Gastrocnemius medialis (tissue), 4 donors: ENCODE measurements around the gene DYSF.

ENCODE experiments used
- POLR2A ChIP-seq, 2 donors: fragments of 450-650 bp; IDR thresholded peaks; one replicate each; pipeline ENCODE4 v1.6.1; 2017; ENCODE audit warnings: antibody characterized with exemption in 2 of 2, mild to moderate bottlenecking in 2 of 2, moderate library complexity in 2 of 2
- TF ChIP-seq, protein P1 (sequence below), 5 experiments: fragments of 450-650 bp in 3 of 5; fragments of 200-600 bp in 2 of 5; sonication (generic) in 2 of 5; IDR thresholded peaks in 4 of 5; conservative IDR thresholded peaks in 1 of 5; 1 replicate in 4 of 5; 2 replicates in 1 of 5; pipeline ENCODE4 v1.5.1; 2016 to 2019; ENCODE audit warnings: antibody characterized with exemption in 5 of 5, mild to moderate bottlenecking in 3 of 5, moderate library complexity in 3 of 5

DNA sequence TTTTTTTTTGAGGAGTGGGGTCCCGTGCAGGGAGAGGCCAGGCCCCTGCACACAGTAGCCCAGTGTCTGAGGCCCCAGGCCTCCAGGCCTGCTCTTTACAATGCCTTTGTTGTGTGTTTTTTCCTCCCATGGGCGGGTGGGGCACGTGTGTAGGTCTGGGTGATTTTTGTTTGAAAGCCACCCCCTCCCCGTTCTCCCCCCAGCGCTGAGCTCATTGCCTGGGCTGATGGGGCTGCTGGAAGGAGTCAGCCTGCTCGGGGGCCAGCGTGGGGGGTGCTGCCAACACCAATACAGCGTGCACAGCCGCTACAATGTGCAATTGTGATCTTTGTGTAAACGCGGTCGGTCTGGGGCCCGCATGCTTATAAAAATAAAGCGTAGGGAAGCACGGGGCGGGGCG is 142.7 kb downstream of the DYSF start:
- TF ChIP-seq, protein P1, sequence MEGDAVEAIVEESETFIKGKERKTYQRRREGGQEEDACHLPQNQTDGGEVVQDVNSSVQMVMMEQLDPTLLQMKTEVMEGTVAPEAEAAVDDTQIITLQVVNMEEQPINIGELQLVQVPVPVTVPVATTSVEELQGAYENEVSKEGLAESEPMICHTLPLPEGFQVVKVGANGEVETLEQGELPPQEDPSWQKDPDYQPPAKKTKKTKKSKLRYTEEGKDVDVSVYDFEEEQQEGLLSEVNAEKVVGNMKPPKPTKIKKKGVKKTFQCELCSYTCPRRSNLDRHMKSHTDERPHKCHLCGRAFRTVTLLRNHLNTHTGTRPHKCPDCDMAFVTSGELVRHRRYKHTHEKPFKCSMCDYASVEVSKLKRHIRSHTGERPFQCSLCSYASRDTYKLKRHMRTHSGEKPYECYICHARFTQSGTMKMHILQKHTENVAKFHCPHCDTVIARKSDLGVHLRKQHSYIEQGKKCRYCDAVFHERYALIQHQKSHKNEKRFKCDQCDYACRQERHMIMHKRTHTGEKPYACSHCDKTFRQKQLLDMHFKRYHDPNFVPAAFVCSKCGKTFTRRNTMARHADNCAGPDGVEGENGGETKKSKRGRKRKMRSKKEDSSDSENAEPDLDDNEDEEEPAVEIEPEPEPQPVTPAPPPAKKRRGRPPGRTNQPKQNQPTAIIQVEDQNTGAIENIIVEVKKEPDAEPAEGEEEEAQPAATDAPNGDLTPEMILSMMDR (IDR thresholded peaks at IDR 0.05 in 4 of 5, conservative IDR thresholded peaks at IDR 0.05 in 1 of 5) = no peak
- no peak for TF ChIP-seq POLR2A (IDR thresholded peaks at IDR 0.05)
